Left kidney (tissue), 2 donors: ENCODE data around the gene RDH16. TPM values are rescaled to one million over a fixed set of nuclear protein-coding genes. Genes with fewer than 3 reads are reported as not detected.
"Not testable (repeated sequence)": the region's sequence is repeated elsewhere in the genome, so short reads cannot be mapped to it uniquely, and the experiment has no call there.

ENCODE experiments used
- DNase-seq: peaks from one replicate; pipeline ENCODE4 v3.0.0-alpha.2; 2013
- polyA plus RNA-seq: library from polyadenylated mRNA; unstranded; fragments of 120-200 nt; gene quantifications from one replicate; pipeline ENCODE4 v1.2.1, GENCODE V29; 2013; ENCODE audit not compliant: insufficient read length

Gene RDH16
- polyA plus RNA-seq, 1 donor, result 1.2 TPM

GRCh38 chr12:56954057-56954957 lies 3.1 kb downstream of the RDH16 start:
- DNase-seq, result no peak

GRCh38 chr12:56953314-56953713 lies 4.1 kb downstream of the RDH16 start:
- no peak for DNase-seq

- no peak for DNase-seq
Measured at GRCh38 chr12:56951582-56952339, 5.6 kb downstream of the RDH16 start.

- no peak for DNase-seq
Measured at GRCh38 chr12:56948881-56949280, 8.5 kb downstream of the RDH16 start.

- no peak for DNase-seq
Measured at GRCh38 chr12:56948457-56948777, 9.0 kb downstream of the RDH16 start.

GRCh38 chr12:56947633-56948456 lies 9.6 kb downstream of the RDH16 start:
- no peak for DNase-seq

- no peak for DNase-seq
Measured at GRCh38 chr12:56943878-56944277, 13.5 kb downstream of the RDH16 start.

GRCh38 chr12:56943374-56943773 lies 14.0 kb downstream of the RDH16 start:
- DNase-seq, result not testable (repeated sequence)

- DNase-seq, result no peak
Measured at GRCh38 chr12:56941299-56942017, 15.9 kb downstream of the RDH16 start.

GRCh38 chr12:56940942-56941298 lies 16.5 kb downstream of the RDH16 start:
- DNase-seq, result not testable (repeated sequence)

GRCh38 chr12:56935752-56936151 lies 21.7 kb downstream of the RDH16 start:
- no peak for DNase-seq

GRCh38 chr12:56935157-56935556 lies 22.3 kb downstream of the RDH16 start:
- DNase-seq, result no peak

GRCh38 chr12:56933826-56934625 lies 23.4 kb downstream of the RDH16 start, which contains the start of gene SDR9C7:
TSS of gene SDR9C7 (minus strand) at chr12:56934408. CDS start at chr12:56934261, 147 bp downstream.
- no peak for DNase-seq

- no peak for DNase-seq
Measured at GRCh38 chr12:56932867-56933266, 24.5 kb downstream of the RDH16 start.

- DNase-seq, result no peak
Measured at GRCh38 chr12:56932146-56932545, 25.3 kb downstream of the RDH16 start.

GRCh38 chr12:56931474-56931978 lies 25.9 kb downstream of the RDH16 start:
- DNase-seq, result peak; percentile 71

GRCh38 chr12:56930241-56930640 lies 27.2 kb downstream of the RDH16 start:
- no peak for DNase-seq

GRCh38 chr12:56929780-56930179 lies 27.6 kb downstream of the RDH16 start:
- no peak for DNase-seq

GRCh38 chr12:56928262-56928661 lies 29.1 kb downstream of the RDH16 start:
- no peak for DNase-seq

- DNase-seq, result no peak
Measured at GRCh38 chr12:56927281-56927680, 30.1 kb downstream of the RDH16 start.

- DNase-seq, result no peak
Measured at GRCh38 chr12:56922031-56922430, 35.4 kb downstream of the RDH16 start.
